Measurements from ENCODE around the gene DBH.

DBH gene

DNA sequence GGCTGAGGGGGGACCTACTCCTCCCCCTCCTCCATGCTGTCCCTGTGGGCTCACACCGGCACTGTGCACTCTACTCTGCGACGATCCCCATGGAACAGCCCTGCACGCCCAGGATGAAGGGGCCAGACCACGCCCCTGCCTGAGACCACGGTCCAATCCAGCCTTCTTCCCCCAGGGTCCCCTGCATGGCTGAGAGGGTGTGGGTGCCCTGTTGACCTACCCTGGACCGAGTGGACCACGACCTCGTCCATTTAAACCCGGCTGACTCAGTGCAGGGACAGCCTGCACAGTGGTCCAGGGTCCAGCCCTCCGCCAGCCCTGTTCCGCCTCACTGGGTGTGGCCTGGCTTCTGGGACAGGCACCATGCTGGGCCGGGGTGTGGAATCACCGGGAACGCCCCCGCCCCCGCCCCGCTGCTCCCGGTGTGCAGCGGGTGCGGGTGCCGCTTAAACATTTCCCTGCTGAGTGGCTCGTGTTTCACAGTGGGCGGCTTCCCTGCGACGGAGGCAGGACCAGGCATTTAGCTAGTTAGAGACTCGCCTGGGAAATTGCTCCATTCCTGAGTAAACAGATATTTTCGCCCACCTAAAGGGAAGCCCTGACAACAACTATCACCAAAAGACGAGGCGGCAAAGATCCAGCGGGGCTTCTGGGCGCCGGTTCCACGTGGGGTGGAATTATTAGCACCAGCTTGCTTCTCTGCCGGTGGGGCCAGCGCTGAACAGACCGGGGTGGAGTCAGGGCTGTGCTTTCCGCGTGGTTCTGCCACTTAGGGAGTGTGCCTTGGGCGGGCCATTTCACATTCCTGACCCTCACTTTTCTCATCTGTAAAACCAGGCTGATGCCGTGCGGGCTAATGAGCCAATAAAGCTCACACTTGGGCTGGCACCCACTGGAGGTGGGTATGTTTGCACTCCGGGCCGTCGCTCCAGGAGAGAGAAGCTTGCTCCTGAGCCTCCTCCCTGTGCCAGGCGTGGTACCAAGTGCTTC lies 22.6 kb downstream of the DBH start:
- H3K4me3 ChIP-seq (ENCODE audit: low read depth, low read length): peak overlapping the region; percentile 38
- no peaks in the 10 kb centered on the region for H3K9me3 ChIP-seq (ENCODE audit: control insufficient read depth, insufficient read depth, low read depth, low read length)
- H3K9ac ChIP-seq (ENCODE audit: low read length): no peak overlapping the region
- peaks cover 66% of the 10 kb centered on the region for H3K27me3 ChIP-seq (ENCODE audit: control insufficient read depth, insufficient read depth, low read length)
- H3K4me1 ChIP-seq (ENCODE audit: control insufficient read depth, insufficient read depth, low read length): peaks cover 14% of the 10 kb centered on the region
- no peak overlapping the region for H3K27ac ChIP-seq (ENCODE audit: low read depth, low read length)
- no peaks in the 10 kb centered on the region for H3K36me3 ChIP-seq (ENCODE audit: control insufficient read depth, insufficient read depth, low read length)

DNA sequence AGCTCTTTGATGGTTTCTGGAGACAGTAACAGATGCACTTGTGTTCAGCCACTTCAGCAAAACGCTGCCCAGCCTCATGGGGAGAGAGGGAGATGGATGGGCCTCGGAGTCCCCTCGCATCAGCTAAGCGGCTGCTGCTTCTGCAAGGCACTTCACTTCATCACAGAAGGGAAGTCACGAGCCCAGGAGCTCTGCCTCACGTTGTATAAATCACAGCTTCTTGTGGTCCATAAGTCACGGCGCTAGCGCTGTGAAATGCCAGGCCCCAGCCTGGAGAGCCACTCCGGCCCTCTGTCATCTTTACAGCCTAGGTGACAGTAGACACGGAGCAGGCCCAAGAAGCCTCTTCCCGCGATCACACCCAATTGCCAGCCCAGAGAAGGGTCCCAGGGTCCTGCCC lies 23.4 kb downstream of the DBH start:
- H3K27ac ChIP-seq (ENCODE audit: low read depth, low read length): no peak overlapping the region
- peaks cover 14% of the 10 kb centered on the region for H3K4me1 ChIP-seq (ENCODE audit: control insufficient read depth, insufficient read depth, low read length)
- no peak overlapping the region for H3K4me3 ChIP-seq (ENCODE audit: low read depth, low read length)
- no peaks in the 10 kb centered on the region for H3K9me3 ChIP-seq (ENCODE audit: control insufficient read depth, insufficient read depth, low read depth, low read length)
- H3K9ac ChIP-seq (ENCODE audit: low read length): no peak overlapping the region
- H3K27me3 ChIP-seq (ENCODE audit: control insufficient read depth, insufficient read depth, low read length): peaks cover 65% of the 10 kb centered on the region
- H3K36me3 ChIP-seq (ENCODE audit: control insufficient read depth, insufficient read depth, low read length): no peaks in the 10 kb centered on the region

DNA sequence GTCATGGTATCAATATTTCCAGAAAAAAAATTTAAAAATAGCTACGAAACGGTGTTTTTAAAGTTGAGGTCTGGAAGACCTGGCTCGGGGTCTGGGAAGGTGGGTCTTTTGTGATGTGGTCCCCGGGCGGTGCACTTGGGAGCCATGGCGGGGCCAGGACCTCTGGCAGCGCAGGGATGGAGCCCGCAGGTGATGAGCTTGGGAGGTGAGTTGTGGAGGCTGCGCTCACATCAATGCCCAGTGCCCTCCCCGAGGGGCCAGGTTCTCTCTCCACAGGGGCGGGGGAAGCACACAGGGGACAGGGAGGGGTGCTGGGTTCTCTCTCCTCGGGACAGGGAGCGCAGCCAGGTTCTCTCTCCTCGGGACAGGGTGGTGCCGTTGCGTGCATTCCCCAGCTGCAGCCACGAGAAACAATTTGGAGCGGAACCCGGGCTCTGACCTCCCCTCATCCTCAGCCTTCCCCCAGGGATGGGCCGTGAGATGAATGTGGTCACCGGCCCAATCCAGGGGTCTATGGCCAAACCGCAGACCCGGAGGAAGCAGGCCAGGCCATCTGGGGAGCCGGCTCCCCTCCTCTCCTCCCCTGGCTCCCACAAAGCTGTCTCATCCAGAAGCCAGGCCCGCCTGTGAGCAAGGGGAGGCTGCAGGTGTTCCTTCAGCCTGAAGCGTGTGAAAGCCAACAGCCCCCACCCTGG lies 25.8 kb downstream of the DBH start:
- Histone ChIP-seq H3K9ac (ENCODE audit: low read length) (no peak overlapping the region), H3K27ac (ENCODE audit: low read depth, low read length) (no peak overlapping the region), H3K27me3 (ENCODE audit: control insufficient read depth, insufficient read depth, low read length) (peaks cover 41% of the 10 kb centered on the region), H3K4me3 (ENCODE audit: low read depth, low read length) (no peak overlapping the region), H3K9me3 (ENCODE audit: control insufficient read depth, insufficient read depth, low read depth, low read length) (no peaks in the 10 kb centered on the region), H3K36me3 (ENCODE audit: control insufficient read depth, insufficient read depth, low read length) (no peaks in the 10 kb centered on the region), H3K4me1 (ENCODE audit: control insufficient read depth, insufficient read depth, low read length) (peaks cover 14% of the 10 kb centered on the region)

DNA sequence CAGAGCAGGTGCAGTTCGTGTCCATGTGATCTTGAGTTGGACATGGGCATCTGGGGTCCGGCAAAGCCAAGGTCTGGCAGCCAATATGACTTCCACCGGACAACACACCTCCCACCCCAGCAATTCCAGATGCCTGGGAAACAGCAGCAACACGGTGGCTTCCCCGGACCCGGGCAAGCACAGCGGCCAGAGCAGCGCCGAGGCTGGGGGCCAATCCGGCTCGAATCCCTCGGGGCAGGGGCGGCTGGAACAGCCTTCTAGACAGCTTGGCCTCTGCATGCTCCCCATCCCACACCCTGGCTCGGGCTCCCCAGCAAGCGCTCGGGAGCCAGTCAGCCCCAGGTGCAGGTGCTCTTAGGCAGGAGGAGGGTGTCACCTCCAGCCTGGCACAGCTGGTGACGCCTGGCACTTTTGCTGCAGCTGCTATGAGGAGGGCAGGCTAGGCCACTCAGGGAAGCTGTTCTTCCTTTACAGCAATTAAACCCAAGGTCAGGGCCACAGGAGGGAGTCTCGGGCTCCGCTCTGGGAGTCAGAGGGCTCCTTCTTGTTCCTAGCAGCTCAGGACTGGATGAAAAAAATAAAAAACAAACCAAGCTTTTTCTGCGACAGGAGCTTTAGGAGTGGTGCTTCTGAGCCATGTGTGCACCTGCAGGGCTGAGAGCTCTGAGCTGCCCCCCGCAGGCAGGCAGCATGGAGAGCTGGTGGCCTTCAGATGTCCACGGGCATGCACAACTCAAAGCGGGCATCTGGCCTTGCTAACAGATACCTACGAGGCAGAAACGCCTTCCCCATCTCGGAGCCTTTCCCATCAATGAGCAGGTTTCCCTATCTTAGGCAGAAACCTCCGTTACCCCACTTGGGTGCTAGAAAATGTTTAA lies 28.2 kb downstream of the DBH start:
- H3K9ac ChIP-seq (ENCODE audit: low read length): no peak overlapping the region
- H3K4me3 ChIP-seq (ENCODE audit: low read depth, low read length): no peak overlapping the region
- H3K9me3 ChIP-seq (ENCODE audit: control insufficient read depth, insufficient read depth, low read depth, low read length): no peaks in the 10 kb centered on the region
- H3K27ac ChIP-seq (ENCODE audit: low read depth, low read length): no peak overlapping the region
- H3K4me1 ChIP-seq (ENCODE audit: control insufficient read depth, insufficient read depth, low read length): peaks cover 3% of the 10 kb centered on the region; the same call in 1 of the 2 replicates
- H3K27me3 ChIP-seq (ENCODE audit: control insufficient read depth, insufficient read depth, low read length): peaks cover 19% of the 10 kb centered on the region
- no peaks in the 10 kb centered on the region for H3K36me3 ChIP-seq (ENCODE audit: control insufficient read depth, insufficient read depth, low read length)

DNA sequence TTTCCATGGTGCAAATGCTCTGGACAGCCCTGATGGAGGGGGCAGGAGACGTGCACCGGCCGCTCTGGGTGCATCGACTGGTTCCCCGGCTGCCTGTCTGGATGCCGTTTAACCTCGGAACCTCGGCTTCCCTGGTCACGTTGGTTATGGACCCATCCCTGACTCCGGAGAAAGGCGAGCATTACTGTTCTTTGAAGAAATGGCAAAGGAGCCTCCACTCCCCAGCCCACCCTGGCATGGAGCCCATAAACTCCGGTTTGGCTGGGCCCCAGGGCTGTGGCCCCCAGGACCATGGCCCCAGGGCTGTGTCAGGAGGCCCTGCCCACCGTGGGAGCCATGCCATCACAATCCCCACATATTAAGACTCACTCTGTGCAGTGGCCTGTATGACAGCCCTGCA lies 28.9 kb downstream of the DBH start:
- Histone ChIP-seq H3K9ac (ENCODE audit: low read length) (no peak overlapping the region), H3K36me3 (ENCODE audit: control insufficient read depth, insufficient read depth, low read length) (no peaks in the 10 kb centered on the region), H3K27me3 (ENCODE audit: control insufficient read depth, insufficient read depth, low read length) (peaks cover 13% of the 10 kb centered on the region), H3K27ac (ENCODE audit: low read depth, low read length) (no peak overlapping the region), H3K9me3 (ENCODE audit: control insufficient read depth, insufficient read depth, low read depth, low read length) (no peaks in the 10 kb centered on the region), H3K4me3 (ENCODE audit: low read depth, low read length) (no peak overlapping the region), H3K4me1 (ENCODE audit: control insufficient read depth, insufficient read depth, low read length) (no peaks in the 10 kb centered on the region)

DNA sequence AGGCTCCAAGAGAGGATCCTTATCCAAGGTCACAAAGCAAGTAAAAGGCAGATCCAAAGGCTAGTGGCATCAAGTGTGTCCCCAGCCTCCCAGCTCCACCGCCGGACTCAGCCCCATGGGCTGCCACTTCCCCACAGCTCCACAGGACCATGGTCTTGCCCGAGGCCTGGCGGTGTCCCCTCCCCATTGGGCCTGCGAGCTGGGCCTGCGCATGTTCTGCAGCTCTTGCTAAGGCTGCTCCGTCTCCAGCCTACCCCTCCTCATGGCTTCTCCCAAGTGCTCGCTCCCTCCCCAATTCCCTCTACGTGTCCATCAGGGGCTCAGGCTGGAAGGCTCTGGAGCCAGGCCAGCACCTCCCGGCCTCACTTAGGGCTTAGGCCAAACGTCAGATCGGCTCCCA lies 29.4 kb downstream of the DBH start:
- Histone ChIP-seq H3K9ac (ENCODE audit: low read length) (no peak overlapping the region), H3K4me3 (ENCODE audit: low read depth, low read length) (no peak overlapping the region), H3K27me3 (ENCODE audit: control insufficient read depth, insufficient read depth, low read length) (peaks cover 8% of the 10 kb centered on the region; the same call in 1 of the 2 replicates), H3K9me3 (ENCODE audit: control insufficient read depth, insufficient read depth, low read depth, low read length) (no peaks in the 10 kb centered on the region), H3K4me1 (ENCODE audit: control insufficient read depth, insufficient read depth, low read length) (no peaks in the 10 kb centered on the region), H3K36me3 (ENCODE audit: control insufficient read depth, insufficient read depth, low read length) (no peaks in the 10 kb centered on the region), H3K27ac (ENCODE audit: low read depth, low read length) (no peak overlapping the region)

DNA sequence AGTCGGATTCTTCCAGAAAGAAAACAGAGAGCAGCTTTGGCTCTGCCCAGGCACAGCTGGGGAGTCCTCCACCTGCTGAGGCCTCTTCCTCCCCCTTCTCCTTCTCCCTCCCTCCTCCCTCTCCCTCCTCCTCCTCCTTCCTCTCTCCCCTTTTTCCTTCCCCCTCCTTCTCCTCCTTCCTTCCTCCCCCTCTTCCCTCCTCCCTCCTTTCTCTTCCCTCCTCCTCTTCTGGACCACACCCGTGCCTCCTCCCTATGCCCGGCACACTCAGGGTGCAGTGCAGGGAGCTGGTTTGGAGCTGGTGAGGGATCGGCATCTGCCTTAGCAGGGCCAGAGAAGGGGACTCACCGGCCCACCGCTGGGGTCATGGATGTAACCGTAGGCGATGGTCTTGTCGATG lies 30.2 kb downstream of the DBH start:
- peaks cover 6% of the 10 kb centered on the region; the same call in 1 of the 2 replicates for H3K27me3 ChIP-seq (ENCODE audit: control insufficient read depth, insufficient read depth, low read length)
- no peaks in the 10 kb centered on the region for H3K9me3 ChIP-seq (ENCODE audit: control insufficient read depth, insufficient read depth, low read depth, low read length)
- H3K9ac ChIP-seq (ENCODE audit: low read length): no peak overlapping the region
- H3K4me3 ChIP-seq (ENCODE audit: low read depth, low read length): no peak overlapping the region
- H3K27ac ChIP-seq (ENCODE audit: low read depth, low read length): no peak overlapping the region
- no peaks in the 10 kb centered on the region for H3K36me3 ChIP-seq (ENCODE audit: control insufficient read depth, insufficient read depth, low read length)
- no peaks in the 10 kb centered on the region for H3K4me1 ChIP-seq (ENCODE audit: control insufficient read depth, insufficient read depth, low read length)

DNA sequence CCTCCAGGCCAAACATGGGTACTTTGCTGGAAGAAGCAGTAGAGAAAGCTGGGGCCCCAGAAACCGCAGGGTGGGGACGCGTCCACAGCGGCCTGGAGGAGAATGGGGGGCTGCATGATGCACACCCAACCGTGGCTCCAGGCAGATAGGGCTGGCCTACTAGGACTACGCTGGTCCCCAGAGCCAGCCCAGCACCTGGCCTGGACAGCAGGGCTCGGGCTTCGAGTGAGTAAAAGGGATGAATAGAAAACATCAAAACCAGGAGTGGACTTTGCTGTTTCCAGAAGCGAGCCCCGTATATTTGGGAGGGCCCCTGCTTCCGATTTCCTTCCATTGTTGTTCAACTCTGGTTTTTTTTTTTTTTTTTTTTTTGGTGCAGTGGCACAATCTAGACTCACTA lies 30.7 kb downstream of the DBH start:
- H3K27me3 ChIP-seq (ENCODE audit: control insufficient read depth, insufficient read depth, low read length): peaks cover 6% of the 10 kb centered on the region; the same call in 1 of the 2 replicates

DNA sequence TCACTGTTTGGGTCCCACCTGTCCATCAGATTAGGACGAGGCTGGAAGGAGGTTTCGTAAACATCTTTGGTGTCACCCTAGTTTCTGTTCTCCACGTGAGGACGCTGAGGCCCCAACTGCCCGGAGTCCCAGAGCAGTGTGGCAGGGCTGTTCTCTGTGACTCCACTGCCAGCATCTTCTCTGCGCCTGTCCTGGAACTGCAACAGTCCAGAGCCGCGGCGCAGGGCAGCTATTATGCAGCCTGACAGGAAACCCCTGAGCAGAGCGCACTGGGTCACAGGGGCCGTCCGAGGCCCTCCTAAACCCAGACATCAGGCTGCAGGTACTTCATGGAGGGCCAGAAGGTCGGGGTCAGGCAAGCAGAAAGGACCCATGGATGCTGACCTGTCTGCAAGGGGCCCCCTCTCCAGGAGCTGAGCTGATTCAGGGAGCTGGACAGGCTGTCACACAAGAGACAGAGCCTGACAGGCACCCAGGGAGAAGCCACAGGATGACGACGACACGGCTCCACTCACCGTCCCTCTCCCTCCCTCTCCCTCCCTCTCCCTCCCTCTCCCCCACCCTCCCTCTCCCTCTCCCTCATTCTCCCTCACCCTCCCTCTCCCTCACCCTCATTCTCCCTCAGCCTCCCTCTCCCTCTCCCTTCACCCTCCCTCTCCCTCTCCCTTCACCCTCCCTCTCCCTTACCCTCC lies 31.7 kb downstream of the DBH start:
- peaks cover 4% of the 10 kb centered on the region; the same call in 1 of the 2 replicates for H3K27me3 ChIP-seq (ENCODE audit: control insufficient read depth, insufficient read depth, low read length)
- H3K4me3 ChIP-seq (ENCODE audit: low read depth, low read length): no peak overlapping the region
- H3K9me3 ChIP-seq (ENCODE audit: control insufficient read depth, insufficient read depth, low read depth, low read length): no peaks in the 10 kb centered on the region
- no peaks in the 10 kb centered on the region for H3K4me1 ChIP-seq (ENCODE audit: control insufficient read depth, insufficient read depth, low read length)
- no peak overlapping the region for H3K9ac ChIP-seq (ENCODE audit: low read length)
- H3K36me3 ChIP-seq (ENCODE audit: control insufficient read depth, insufficient read depth, low read length): no peaks in the 10 kb centered on the region
- H3K27ac ChIP-seq (ENCODE audit: low read depth, low read length): no peak overlapping the region

More for the DNA sequence above, 30.7 kb downstream of the DBH start:
- Histone ChIP-seq H3K36me3 (ENCODE audit: control insufficient read depth, insufficient read depth, low read length) (no peaks in the 10 kb centered on the region), H3K9ac (ENCODE audit: low read length) (no peak overlapping the region), H3K4me1 (ENCODE audit: control insufficient read depth, insufficient read depth, low read length) (no peaks in the 10 kb centered on the region), H3K27ac (ENCODE audit: low read depth, low read length) (no peak overlapping the region), H3K4me3 (ENCODE audit: low read depth, low read length) (no peak overlapping the region), H3K9me3 (ENCODE audit: control insufficient read depth, insufficient read depth, low read depth, low read length) (no peaks in the 10 kb centered on the region)

DNA sequence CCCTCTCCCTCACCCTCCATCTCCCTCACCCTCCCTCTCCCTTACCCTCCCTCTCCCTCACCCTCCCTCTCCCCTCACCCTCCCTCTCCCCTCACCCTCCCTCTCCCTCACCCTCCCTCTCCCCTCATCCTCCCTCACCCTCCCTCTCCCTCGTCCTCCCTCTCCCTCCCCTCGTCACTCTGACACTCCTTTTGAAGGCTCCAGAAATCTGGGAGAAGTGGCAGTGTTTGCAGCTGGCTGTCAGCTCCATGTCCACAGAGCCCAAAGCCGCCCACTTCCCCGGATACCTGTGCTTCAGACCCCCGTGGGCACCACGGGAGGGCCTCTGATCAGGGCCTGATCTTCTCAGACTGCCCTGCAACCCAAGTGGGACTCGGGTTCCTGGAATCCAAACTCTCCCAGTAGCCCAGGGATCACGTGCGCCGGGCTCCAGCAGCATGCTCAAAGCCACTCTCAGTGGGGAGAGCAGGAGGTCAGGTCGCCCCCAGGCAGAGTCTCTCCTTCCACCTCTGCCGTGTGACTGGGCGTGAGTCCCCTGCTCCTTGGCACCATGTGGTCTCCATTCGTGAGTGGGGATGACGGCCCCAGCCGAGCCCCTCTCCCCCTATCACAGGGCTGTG lies 33.1 kb downstream of the DBH start:
- H3K9ac ChIP-seq (ENCODE audit: low read length): no peak overlapping the region
- H3K27me3 ChIP-seq (ENCODE audit: control insufficient read depth, insufficient read depth, low read length): no peaks in the 10 kb centered on the region
- no peak overlapping the region for H3K4me3 ChIP-seq (ENCODE audit: low read depth, low read length)
- no peaks in the 10 kb centered on the region for H3K4me1 ChIP-seq (ENCODE audit: control insufficient read depth, insufficient read depth, low read length)
- no peaks in the 10 kb centered on the region for H3K9me3 ChIP-seq (ENCODE audit: control insufficient read depth, insufficient read depth, low read depth, low read length)
- no peaks in the 10 kb centered on the region for H3K36me3 ChIP-seq (ENCODE audit: control insufficient read depth, insufficient read depth, low read length)
- no peak overlapping the region for H3K27ac ChIP-seq (ENCODE audit: low read depth, low read length)

All from HUES6 (cell line).